Astrocyte (in vitro differentiated cells and primary cell): ENCODE data around the gene TRERF1. TPM values are rescaled to one million over a fixed set of nuclear protein-coding genes. Genes with fewer than 3 reads are reported as not detected.

Source experiments
- DNase-seq: peaks from one replicate; pipeline ENCODE4 v3.0.0-alpha.2; 2010; ENCODE audit warnings: low read depth
- FAIRE-seq: peaks from 2 replicates; lab custom pipeline; 2011; peaks lifted over from hg19 to GRCh38; lab: Jason Lieb, UNC
- H2AFZ ChIP-seq: 2 replicates; pipeline ENCODE4 v1.6.0; 2012; ENCODE audit warnings: low read depth, low read length, inconsistent platforms
- H3K27ac ChIP-seq: 2 replicates; pipeline ENCODE4 v1.5.1; 2011; ENCODE audit warnings: low read depth, low read length, inconsistent platforms
- H3K27me3 ChIP-seq: 2 replicates; pipeline ENCODE4 v1.6.0; 2011; ENCODE audit warnings: low read length, inconsistent platforms; ENCODE audit not compliant: insufficient read depth
- H3K36me3 ChIP-seq: 2 replicates; pipeline ENCODE4 v1.5.1; 2011; ENCODE audit warnings: low read length, inconsistent platforms; ENCODE audit not compliant: insufficient read depth
- H3K4me1 ChIP-seq: 2 replicates; pipeline ENCODE4 v1.5.1; 2011; ENCODE audit warnings: low read length, inconsistent platforms; ENCODE audit not compliant: insufficient read depth
- H3K4me2 ChIP-seq: 2 replicates; pipeline ENCODE4 v1.6.0; 2012; ENCODE audit warnings: low read length, inconsistent platforms
- H3K4me3 ChIP-seq: 2 replicates; pipeline ENCODE4 v1.5.1; 2011; ENCODE audit warnings: low read depth, mild to moderate bottlenecking, low read length, inconsistent platforms; ENCODE audit not compliant: insufficient read depth
- H3K79me2 ChIP-seq: 2 replicates; pipeline ENCODE4 v1.6.0; 2012; ENCODE audit warnings: mild to moderate bottlenecking, low read length, inconsistent platforms; ENCODE audit not compliant: insufficient read depth
- H3K9ac ChIP-seq: 2 replicates; pipeline ENCODE4 v1.6.0; 2012; ENCODE audit warnings: mild to moderate bottlenecking, low read length, inconsistent platforms
- H3K9me3 ChIP-seq: 2 replicates; pipeline ENCODE4 v1.5.1; 2012; ENCODE audit warnings: low read depth, mild to moderate bottlenecking, low read length, inconsistent platforms; ENCODE audit not compliant: insufficient read depth
- H4K20me1 ChIP-seq: 2 replicates; pipeline ENCODE4 v1.6.0; 2012; ENCODE audit warnings: low read length, inconsistent platforms; ENCODE audit not compliant: insufficient read depth
- H3K27ac Mint-ChIP-seq: one replicate; pipeline ENCODE4 v1.8.0; 2021; ENCODE audit warnings: mild to moderate bottlenecking, mixed read lengths; ENCODE audit not compliant: unreplicated experiment
- H3K27me3 Mint-ChIP-seq: one replicate; pipeline ENCODE4 v1.8.0; 2021; ENCODE audit warnings: low read depth, mixed read lengths; ENCODE audit not compliant: unreplicated experiment
- H3K36me3 Mint-ChIP-seq: one replicate; pipeline ENCODE4 v1.8.0; 2021; ENCODE audit warnings: low read depth, mixed read lengths; ENCODE audit not compliant: unreplicated experiment
- H3K4me1 Mint-ChIP-seq: one replicate; pipeline ENCODE4 v1.8.0; 2021; ENCODE audit warnings: low read depth, mixed read lengths; ENCODE audit not compliant: unreplicated experiment
- H3K4me3 Mint-ChIP-seq: one replicate; pipeline ENCODE4 v1.8.0; 2021; ENCODE audit warnings: mild to moderate bottlenecking, moderate library complexity, mixed read lengths; ENCODE audit not compliant: unreplicated experiment
- H3K9me3 Mint-ChIP-seq: one replicate; pipeline ENCODE4 v1.8.0; 2021; ENCODE audit warnings: mild to moderate bottlenecking, mixed read lengths; ENCODE audit not compliant: unreplicated experiment
- CTCF ChIP-seq: IDR thresholded peaks from 2 replicates; pipeline ENCODE4 v1.5.1; 2011; ENCODE audit warnings: low read depth, mild to moderate bottlenecking, inconsistent platforms, low read length, moderate library complexity; ENCODE audit not compliant: insufficient read depth
- EZH2 ChIP-seq: IDR thresholded peaks from 2 replicates; pipeline ENCODE4 v1.6.1; 2012; ENCODE audit warnings: mild to moderate bottlenecking, low read length, inconsistent platforms; ENCODE audit not compliant: insufficient read depth
- total RNA-seq: library from RNA; stranded (reverse); gene quantifications from 2 replicates; pipeline ENCODE4 v1.2.1, GENCODE V29; 2021

Gene TRERF1
- total RNA-seq, 1 donor from 2014 or later: 8.6 TPM

- Histone ChIP-seq H3K4me2 (no peak overlapping the region), H3K9me3 (peaks cover 7% of the 10 kb centered on the region), H3K4me3 (no peak overlapping the region), H2AFZ (no peak overlapping the region), H3K4me1 (no peaks in the 10 kb centered on the region), H3K27me3 (no peaks in the 10 kb centered on the region), H4K20me1 (peaks cover 4% of the 10 kb centered on the region), H3K36me3 (no peaks in the 10 kb centered on the region), H3K27ac (no peak overlapping the region), H3K79me2 (peaks cover 31% of the 10 kb centered on the region), H3K9ac (no peak overlapping the region)
- peaks cover 9% of the 10 kb centered on the region for H3K9me3 Mint-ChIP-seq
- no peaks in the 10 kb centered on the region for H3K27me3 Mint-ChIP-seq
- peaks cover 16% of the 10 kb centered on the region for H3K36me3 Mint-ChIP-seq
- H3K4me1 Mint-ChIP-seq: peaks cover 12% of the 10 kb centered on the region
- no peak overlapping the region for H3K4me3 Mint-ChIP-seq
- DNase-seq: no peak
- H3K27ac Mint-ChIP-seq: no peak overlapping the region
- FAIRE-seq: peak; percentile 63
- TF ChIP-seq EZH2: no peak
Measured at GRCh38 chr6:42434237-42434636, 17.5 kb downstream of the TRERF1 start.

- peaks cover 17% of the 10 kb centered on the region for H3K4me1 Mint-ChIP-seq
- FAIRE-seq (no peak), DNase-seq (no peak)
- H3K9me3 Mint-ChIP-seq: peaks cover 9% of the 10 kb centered on the region
- peaks cover 18% of the 10 kb centered on the region for H3K36me3 Mint-ChIP-seq
- H2AFZ ChIP-seq: no peak overlapping the region
- H3K9me3 ChIP-seq: peaks cover 7% of the 10 kb centered on the region
- TF ChIP-seq CTCF (no peak), EZH2 (no peak)
- H3K27me3 ChIP-seq: no peaks in the 10 kb centered on the region
- H3K27ac ChIP-seq: no peak overlapping the region
- no peaks in the 10 kb centered on the region for H3K4me1 ChIP-seq
- H3K27ac Mint-ChIP-seq: no peak overlapping the region
- no peak overlapping the region for H3K4me2 ChIP-seq
- H3K9ac ChIP-seq: no peak overlapping the region
- no peak overlapping the region for H3K4me3 Mint-ChIP-seq
- H3K27me3 Mint-ChIP-seq: no peaks in the 10 kb centered on the region
- no peaks in the 10 kb centered on the region for H3K36me3 ChIP-seq
- H3K4me3 ChIP-seq: no peak overlapping the region
- H4K20me1 ChIP-seq: peaks cover 4% of the 10 kb centered on the region
- H3K79me2 ChIP-seq: peaks cover 28% of the 10 kb centered on the region
Measured at GRCh38 chr6:42433409-42433808, 18.3 kb downstream of the TRERF1 start.

- TF ChIP-seq EZH2 (no peak), CTCF (no peak)
- Histone ChIP-seq H3K4me2 (no peak overlapping the region), H3K4me3 (no peak overlapping the region), H3K9me3 (peaks cover 7% of the 10 kb centered on the region), H3K79me2 (peaks cover 20% of the 10 kb centered on the region), H4K20me1 (peaks cover under 1% of the 10 kb centered on the region), H3K9ac (no peak overlapping the region), H3K27ac (no peak overlapping the region), H3K36me3 (no peaks in the 10 kb centered on the region), H3K4me1 (no peaks in the 10 kb centered on the region), H2AFZ (no peak overlapping the region), H3K27me3 (no peaks in the 10 kb centered on the region)
- no peaks in the 10 kb centered on the region for H3K27me3 Mint-ChIP-seq
- FAIRE-seq (no peak), DNase-seq (no peak)
- H3K4me1 Mint-ChIP-seq: peaks cover 16% of the 10 kb centered on the region
- H3K36me3 Mint-ChIP-seq: peaks cover 20% of the 10 kb centered on the region
- no peak overlapping the region for H3K4me3 Mint-ChIP-seq
- peaks cover 6% of the 10 kb centered on the region for H3K9me3 Mint-ChIP-seq
- H3K27ac Mint-ChIP-seq: no peak overlapping the region
Measured at GRCh38 chr6:42431877-42432276, 19.8 kb downstream of the TRERF1 start.
